Esophagus muscularis mucosa (tissue), 4 donors: Measurements from ENCODE around the gene ZNF469.

ENCODE experiments used
- CTCF ChIP-seq, 3 experiments: fragments of 200-600 bp in 2 of 3; fragments of 450-650 bp in 1 of 3; sonication (generic) in 2 of 3; IDR thresholded peaks; one replicate each; pipeline ENCODE4 v1.5.1; 2017 to 2019; ENCODE audit warnings: antibody characterized with exemption in 3 of 3, mild to moderate bottlenecking in 2 of 3, moderate library complexity in 1 of 3
- EP300 ChIP-seq: sonication (generic); formaldehyde crosslinking; IDR thresholded peaks from one replicate; pipeline ENCODE4 v1.6.1; 2017; ENCODE audit warnings: antibody characterized with exemption
- POLR2A ChIP-seq: fragments of 450-650 bp; IDR thresholded peaks from one replicate; pipeline ENCODE4 v1.6.1; 2017; ENCODE audit warnings: antibody characterized with exemption, moderate library complexity, mild to moderate bottlenecking, low read depth

GRCh38 chr16:88378401-88378800 lies 4.4 kb upstream of the ZNF469 start:
- TF ChIP-seq CTCF (IDR thresholded peaks at IDR 0.05) = no peak
- no peak for TF ChIP-seq POLR2A
- TF ChIP-seq EP300 = no peak
